Mammary epithelial cell (primary cell): ENCODE results near the gene FARS2.

Experiments
- EZH2 ChIP-seq: IDR thresholded peaks from 2 replicates; pipeline ENCODE4 v1.6.1; 2012; ENCODE audit warnings: low read length, inconsistent platforms, borderline replicate concordance
- TF ChIP-seq, protein P1 (sequence below), 2 donors: IDR thresholded peaks in 1 of 2; conservative IDR thresholded peaks in 1 of 2; 2 replicates each; pipeline ENCODE4 v1.5.1; 2011 to 2012; ENCODE audit warnings: inconsistent platforms in 2 of 2, low read length in 2 of 2, mild to moderate bottlenecking in 2 of 2, control low read depth in 1 of 2, low read depth in 1 of 2; ENCODE audit not compliant: insufficient read depth in 1 of 2; ENCODE audit errors: extremely low read depth in 1 of 2

GRCh38 chr6:5764401-5764955 lies 503.2 kb downstream of the FARS2 start:
- TF ChIP-seq, protein P1, sequence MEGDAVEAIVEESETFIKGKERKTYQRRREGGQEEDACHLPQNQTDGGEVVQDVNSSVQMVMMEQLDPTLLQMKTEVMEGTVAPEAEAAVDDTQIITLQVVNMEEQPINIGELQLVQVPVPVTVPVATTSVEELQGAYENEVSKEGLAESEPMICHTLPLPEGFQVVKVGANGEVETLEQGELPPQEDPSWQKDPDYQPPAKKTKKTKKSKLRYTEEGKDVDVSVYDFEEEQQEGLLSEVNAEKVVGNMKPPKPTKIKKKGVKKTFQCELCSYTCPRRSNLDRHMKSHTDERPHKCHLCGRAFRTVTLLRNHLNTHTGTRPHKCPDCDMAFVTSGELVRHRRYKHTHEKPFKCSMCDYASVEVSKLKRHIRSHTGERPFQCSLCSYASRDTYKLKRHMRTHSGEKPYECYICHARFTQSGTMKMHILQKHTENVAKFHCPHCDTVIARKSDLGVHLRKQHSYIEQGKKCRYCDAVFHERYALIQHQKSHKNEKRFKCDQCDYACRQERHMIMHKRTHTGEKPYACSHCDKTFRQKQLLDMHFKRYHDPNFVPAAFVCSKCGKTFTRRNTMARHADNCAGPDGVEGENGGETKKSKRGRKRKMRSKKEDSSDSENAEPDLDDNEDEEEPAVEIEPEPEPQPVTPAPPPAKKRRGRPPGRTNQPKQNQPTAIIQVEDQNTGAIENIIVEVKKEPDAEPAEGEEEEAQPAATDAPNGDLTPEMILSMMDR (conservative IDR thresholded peaks at IDR 0.05 in 1 of 2, IDR thresholded peaks at IDR 0.05 in 1 of 2; ENCODE audit: extremely low read depth in 1 of 2, insufficient read depth in 1 of 2, low read depth in 1 of 2, low read length in 2 of 2): no peak
- no peak for TF ChIP-seq EZH2
